HS-5 (cell line): ENCODE data around the gene TRPC4AP.

Experiments used
- DNase-seq: peaks from one replicate; pipeline ENCODE4 v3.0.0-alpha.2; 2012; ENCODE audit warnings: low read depth

The TRPC4AP gene

DNA sequence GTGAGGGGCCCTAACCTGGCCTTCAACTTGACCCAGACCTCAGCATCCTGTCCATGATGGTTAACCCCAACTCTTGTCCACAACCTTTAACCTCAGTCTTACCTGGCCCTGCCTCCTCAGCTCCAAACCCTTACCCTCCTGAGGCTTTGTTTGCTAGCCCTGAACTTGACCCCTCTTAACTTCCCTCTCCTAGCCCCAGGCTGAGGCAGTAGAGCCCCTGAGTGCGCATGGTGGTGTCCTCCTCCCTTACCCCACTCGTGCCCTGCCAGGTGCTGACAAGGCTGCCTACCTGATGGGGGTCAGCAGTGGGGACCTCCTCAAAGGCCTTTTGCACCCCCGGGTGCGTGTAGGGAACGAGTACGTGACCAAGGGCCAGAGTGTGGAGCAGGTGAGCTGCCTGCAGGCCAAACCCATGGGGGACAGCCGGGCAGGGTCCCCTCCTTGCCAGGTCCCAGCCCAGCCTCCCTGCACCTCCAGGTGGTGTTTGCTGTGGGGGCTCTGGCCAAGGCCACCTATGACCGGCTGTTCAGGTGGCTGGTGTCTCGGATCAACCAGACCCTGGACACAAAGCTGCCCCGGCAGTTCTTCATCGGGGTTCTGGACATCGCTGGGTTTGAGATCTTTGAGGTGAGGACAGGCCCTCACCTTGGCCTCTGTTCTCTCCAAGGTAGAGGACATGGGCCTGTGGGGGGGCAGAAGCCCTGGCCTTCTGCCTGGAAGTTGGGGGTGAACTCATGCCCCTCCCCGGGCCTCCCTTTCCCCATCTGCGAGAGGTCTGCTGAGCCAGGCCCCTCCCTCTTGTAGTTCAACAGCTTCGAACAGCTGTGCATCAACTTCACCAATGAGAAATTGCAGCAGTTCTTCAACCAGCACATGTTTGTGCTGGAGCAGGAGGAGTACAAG lies 105.1 kb downstream of the TRPC4AP start:
- DNase-seq = no peak

GRCh38 chr20:34986311-34987287 lies 106.0 kb downstream of the TRPC4AP start:
- DNase-seq = no peak

DNA sequence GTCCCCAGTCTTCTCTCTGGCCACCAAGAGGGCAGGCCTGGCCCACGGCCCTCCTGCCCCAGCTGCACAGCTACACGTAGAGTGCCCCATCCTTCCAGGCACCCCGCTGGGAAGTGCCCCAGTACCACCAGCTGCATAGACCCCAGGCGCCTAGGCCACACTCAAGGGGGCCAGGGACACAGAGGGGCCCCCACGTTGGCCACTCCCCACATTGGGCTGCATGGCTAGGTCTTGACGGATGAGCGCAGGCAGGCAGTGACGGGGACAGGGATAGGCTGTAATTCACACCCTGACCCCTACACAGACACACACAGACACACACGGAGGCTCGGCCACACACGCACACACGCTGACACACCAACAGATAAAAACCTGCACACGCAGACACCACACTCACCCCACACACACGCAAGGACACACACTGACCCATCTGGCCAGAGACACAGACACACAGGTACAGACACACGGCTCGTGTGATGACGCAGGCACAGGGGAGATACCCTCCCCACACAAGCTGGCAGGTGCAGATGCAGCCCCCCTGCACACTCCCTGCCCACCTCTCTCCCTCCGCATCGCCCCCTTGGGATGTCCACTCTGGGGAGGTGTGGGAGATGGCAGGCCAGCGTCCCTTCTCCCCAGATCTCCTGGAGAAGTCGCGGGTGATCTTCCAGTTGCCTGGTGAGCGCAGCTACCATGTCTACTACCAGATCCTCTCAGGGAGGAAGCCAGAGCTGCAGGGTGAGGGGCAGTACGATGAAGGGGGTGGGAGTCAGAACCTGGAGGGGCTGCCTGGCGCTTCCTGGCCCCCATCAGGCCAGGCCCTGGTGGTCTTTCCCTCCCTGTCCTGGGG lies 106.9 kb downstream of the TRPC4AP start:
- DNase-seq = no peak

- no peak for DNase-seq
Measured at GRCh38 chr20:34984756-34985261, 107.8 kb downstream of the TRPC4AP start.

- no peak for DNase-seq
Measured at GRCh38 chr20:34983995-34984735, 108.4 kb downstream of the TRPC4AP start.

DNA sequence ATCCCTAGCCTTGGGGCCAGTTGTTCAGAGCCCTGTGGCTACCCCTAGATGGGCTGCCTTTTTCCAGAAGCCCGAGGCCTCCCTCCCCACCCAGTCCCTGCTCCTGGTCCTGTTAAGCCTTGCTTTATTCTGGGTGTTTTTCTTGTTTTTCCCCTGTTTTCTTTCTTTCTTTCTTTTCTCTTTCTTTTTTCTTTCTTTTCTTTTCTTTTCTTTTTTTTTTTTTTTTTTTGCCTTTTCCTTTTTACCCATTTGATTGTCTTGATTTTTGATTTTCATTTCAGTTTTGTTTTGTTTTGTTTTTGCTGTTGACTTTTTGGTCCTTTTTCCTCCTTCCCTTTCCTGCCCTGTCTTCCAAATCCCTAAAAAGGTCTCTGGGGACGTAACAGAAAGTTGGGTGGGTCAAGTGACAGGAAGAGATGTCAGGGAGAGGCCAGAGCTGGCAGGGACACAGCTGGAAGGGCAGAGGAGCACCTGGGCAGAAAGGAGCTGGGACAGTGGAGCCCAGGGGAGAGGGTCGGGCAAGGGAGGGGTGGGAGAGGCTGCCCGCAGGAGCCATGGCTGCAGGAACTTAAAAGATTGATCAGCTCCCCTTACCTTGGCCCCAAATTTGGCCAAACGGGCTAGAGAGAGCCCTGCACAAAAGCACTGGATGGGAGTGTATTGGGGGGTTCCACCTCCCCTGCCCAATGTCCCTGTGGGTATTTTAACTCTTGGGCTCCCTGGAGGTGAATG lies 109.4 kb downstream of the TRPC4AP start:
- no peak for DNase-seq

- no peak for DNase-seq
Measured at GRCh38 chr20:34982270-34983088, 110.1 kb downstream of the TRPC4AP start.

DNA sequence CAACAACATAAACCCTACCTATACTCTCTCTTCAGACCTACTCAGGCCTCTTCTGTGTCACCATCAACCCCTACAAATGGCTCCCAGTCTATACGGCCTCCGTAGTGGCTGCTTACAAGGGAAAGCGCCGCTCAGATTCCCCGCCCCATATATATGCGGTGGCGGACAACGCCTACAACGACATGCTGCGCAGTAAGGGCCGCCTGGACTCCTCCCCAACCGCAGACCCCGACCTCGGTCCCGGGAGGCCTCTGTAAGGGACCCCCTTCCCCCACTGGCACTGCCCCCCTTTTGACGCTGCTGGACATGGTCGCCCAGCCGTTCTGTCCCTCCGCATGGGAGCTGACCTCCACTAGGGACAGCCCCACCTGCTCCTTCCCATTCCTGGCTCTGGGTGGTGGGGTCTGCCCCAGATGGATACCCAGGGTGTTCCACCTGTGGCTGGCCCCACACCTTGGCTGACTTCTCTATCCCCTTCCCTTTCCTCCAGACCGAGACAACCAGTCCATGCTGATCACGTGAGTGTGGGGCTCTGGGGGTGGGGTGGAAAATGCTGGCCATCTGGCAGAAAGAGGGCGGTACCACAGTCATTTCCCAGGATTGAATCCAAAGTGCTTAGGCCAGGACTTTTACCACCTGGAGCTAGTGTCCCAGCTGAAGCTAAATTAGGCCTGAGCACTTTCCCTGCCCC lies 111.9 kb downstream of the TRPC4AP start:
- DNase-seq = no peak

GRCh38 chr20:34979366-34980153 lies 113.0 kb downstream of the TRPC4AP start:
- DNase-seq = no peak

GRCh38 chr20:34978092-34978744 lies 114.4 kb downstream of the TRPC4AP start:
- no peak for DNase-seq

GRCh38 chr20:34977365-34978091 lies 115.1 kb downstream of the TRPC4AP start:
- DNase-seq = no peak

- DNase-seq = no peak
Measured at GRCh38 chr20:34976286-34976685, 116.3 kb downstream of the TRPC4AP start.

- no peak for DNase-seq
Measured at GRCh38 chr20:34974246-34974645, 118.4 kb downstream of the TRPC4AP start.

- DNase-seq = no peak
Measured at GRCh38 chr20:34971561-34972235, 120.9 kb downstream of the TRPC4AP start.

- DNase-seq = no peak
Measured at GRCh38 chr20:34970846-34971560, 121.6 kb downstream of the TRPC4AP start.
